Raji (cell line): Measurements from ENCODE around the gene HHATL.

Source experiments
- POLR2A ChIP-seq: IDR thresholded peaks from 2 replicates; pipeline ENCODE4 v1.6.1; 2011; ENCODE audit warnings: low read depth, low read length, control low read depth; ENCODE audit not compliant: insufficient read depth

Gene HHATL

GRCh38 chr3:42729404-42730145 is 27.0 kb upstream of the HHATL start:
- TF ChIP-seq POLR2A = no peak

- TF ChIP-seq POLR2A = no peak
These were observed 26.2 kb upstream of the HHATL start for GRCh38 chr3:42728668-42729364.

GRCh38 chr3:42728056-42728455 is 25.5 kb upstream of the HHATL start:
- no peak for TF ChIP-seq POLR2A

GRCh38 chr3:42725454-42725853 is 22.9 kb upstream of the HHATL start:
- no peak for TF ChIP-seq POLR2A

GRCh38 chr3:42723219-42723618 is 20.6 kb upstream of the HHATL start:
- TF ChIP-seq POLR2A = no peak

GRCh38 chr3:42721690-42722089 is 19.1 kb upstream of the HHATL start:
- TF ChIP-seq POLR2A = no peak

- no peak for TF ChIP-seq POLR2A
These were observed 17.5 kb upstream of the HHATL start for GRCh38 chr3:42720126-42720525.

- TF ChIP-seq POLR2A = no peak
These were observed 16.4 kb upstream of the HHATL start for GRCh38 chr3:42719002-42719401.

GRCh38 chr3:42718338-42718737 is 15.7 kb upstream of the HHATL start:
- no peak for TF ChIP-seq POLR2A

- no peak for TF ChIP-seq POLR2A
These were observed 14.7 kb upstream of the HHATL start for GRCh38 chr3:42717306-42717705.

GRCh38 chr3:42714171-42714852 is 11.7 kb upstream of the HHATL start:
- TF ChIP-seq POLR2A = no peak

GRCh38 chr3:42713747-42714146 is 11.1 kb upstream of the HHATL start:
- no peak for TF ChIP-seq POLR2A

GRCh38 chr3:42712688-42713372 is 10.2 kb upstream of the HHATL start:
- no peak for TF ChIP-seq POLR2A

GRCh38 chr3:42712344-42712648 is 9.7 kb upstream of the HHATL start:
- TF ChIP-seq POLR2A = no peak

GRCh38 chr3:42711491-42712343 is 9.1 kb upstream of the HHATL start:
- TF ChIP-seq POLR2A = no peak

- TF ChIP-seq POLR2A = no peak
These were observed 7.9 kb upstream of the HHATL start for GRCh38 chr3:42710323-42711021.
